ENCODE results near the gene POC1B.

The POC1B gene

DNA sequence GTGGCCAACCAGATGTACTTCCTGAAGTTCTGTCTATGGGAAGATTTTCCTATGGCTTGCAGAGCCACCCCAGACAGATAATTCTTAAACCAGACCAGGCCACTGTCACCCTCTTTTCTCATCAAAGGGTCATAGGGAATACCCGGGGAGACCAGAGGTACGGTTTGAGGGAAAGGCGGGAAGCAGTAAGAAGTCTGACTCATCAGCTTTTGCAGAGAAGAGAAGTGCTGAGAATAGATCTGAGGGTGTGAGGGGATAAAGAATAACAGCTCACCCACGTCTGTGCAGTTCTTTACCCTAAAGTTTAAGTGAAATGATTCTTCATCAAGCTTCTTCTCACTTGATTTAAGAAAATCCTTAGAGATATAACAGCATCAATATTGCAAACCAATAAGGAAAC is 21.3 kb upstream of the POC1B start:
- TF ChIP-seq, protein P1, sequence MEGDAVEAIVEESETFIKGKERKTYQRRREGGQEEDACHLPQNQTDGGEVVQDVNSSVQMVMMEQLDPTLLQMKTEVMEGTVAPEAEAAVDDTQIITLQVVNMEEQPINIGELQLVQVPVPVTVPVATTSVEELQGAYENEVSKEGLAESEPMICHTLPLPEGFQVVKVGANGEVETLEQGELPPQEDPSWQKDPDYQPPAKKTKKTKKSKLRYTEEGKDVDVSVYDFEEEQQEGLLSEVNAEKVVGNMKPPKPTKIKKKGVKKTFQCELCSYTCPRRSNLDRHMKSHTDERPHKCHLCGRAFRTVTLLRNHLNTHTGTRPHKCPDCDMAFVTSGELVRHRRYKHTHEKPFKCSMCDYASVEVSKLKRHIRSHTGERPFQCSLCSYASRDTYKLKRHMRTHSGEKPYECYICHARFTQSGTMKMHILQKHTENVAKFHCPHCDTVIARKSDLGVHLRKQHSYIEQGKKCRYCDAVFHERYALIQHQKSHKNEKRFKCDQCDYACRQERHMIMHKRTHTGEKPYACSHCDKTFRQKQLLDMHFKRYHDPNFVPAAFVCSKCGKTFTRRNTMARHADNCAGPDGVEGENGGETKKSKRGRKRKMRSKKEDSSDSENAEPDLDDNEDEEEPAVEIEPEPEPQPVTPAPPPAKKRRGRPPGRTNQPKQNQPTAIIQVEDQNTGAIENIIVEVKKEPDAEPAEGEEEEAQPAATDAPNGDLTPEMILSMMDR (IDR thresholded peaks at IDR 0.05; ENCODE audit: low read depth, low read length), result no peak
- no peak for DNase-seq (ENCODE audit: extremely low read depth, low read depth)

DNA sequence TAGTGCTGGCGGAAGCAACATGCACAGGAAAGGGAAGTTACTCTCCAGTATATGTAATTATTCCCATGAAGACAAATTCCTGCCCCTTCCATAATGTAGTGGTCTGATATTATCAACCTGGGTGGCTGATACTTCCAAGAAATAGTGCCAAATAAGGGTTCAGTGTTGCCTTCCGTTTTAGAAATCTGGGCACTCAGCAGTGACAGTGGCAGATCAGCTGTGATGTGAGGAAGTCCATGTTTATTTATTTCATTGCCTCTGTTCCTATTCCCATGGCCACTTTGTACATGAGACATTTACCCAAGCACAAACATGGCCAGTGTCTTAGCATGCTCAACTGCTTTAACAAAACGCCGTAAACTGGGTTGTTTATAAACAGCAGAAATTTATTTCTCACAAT is 20.3 kb upstream of the POC1B start:
- no peak for DNase-seq (ENCODE audit: extremely low read depth, low read depth)
- TF ChIP-seq, protein P1 (IDR thresholded peaks at IDR 0.05; ENCODE audit: low read depth, low read length), result no peak

DNA sequence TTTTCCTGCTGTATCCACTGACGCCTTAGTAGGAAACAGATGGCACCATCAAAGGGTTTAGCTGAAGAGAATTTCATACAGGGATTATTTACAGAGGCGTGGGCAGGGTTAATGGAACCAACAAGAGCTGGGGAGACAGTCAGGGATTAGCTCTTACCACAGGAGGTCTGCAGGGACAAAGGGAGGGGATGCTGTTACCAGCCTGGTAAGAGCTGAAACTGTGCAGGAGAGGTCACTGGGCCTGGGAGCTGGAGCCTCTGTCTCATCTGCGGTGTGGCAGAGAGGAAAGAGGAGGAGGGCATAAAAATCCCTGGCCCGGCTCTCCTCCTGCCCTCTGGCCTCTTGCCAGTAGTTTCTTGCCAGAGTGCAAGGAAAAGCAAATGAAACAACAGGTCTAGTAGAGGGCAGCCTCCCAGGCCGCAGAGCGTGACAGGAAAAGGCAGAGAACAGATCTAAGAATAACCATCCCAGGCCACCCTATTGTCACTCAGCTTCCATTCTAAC is 18.9 kb upstream of the POC1B start:
- TF ChIP-seq, protein P1 (IDR thresholded peaks at IDR 0.05; ENCODE audit: low read depth, low read length), result no peak
- no peak for DNase-seq (ENCODE audit: extremely low read depth, low read depth)

DNA sequence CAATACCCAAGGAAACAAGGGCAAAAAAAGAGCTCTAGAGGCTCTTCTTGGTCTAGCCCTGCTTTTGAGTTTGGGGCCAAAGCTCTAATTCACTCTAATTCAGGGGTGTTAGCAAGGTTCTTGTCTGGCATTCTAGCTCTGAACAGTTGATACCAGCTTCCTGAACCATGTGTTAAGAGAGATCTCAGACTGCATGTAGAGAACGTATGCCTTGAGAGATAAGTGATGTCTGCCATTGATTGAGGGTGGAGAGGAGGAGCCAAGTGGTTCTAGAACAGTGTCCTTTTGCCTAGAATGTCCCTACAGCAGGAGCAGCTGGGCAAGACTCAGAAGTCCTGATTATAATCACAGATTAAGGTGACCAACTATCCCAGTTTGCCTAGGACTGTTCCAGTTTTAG is 18.2 kb upstream of the POC1B start:
- TF ChIP-seq, protein P1 (IDR thresholded peaks at IDR 0.05; ENCODE audit: low read depth, low read length), result no peak
- DNase-seq (ENCODE audit: extremely low read depth, low read depth), result no peak

DNA sequence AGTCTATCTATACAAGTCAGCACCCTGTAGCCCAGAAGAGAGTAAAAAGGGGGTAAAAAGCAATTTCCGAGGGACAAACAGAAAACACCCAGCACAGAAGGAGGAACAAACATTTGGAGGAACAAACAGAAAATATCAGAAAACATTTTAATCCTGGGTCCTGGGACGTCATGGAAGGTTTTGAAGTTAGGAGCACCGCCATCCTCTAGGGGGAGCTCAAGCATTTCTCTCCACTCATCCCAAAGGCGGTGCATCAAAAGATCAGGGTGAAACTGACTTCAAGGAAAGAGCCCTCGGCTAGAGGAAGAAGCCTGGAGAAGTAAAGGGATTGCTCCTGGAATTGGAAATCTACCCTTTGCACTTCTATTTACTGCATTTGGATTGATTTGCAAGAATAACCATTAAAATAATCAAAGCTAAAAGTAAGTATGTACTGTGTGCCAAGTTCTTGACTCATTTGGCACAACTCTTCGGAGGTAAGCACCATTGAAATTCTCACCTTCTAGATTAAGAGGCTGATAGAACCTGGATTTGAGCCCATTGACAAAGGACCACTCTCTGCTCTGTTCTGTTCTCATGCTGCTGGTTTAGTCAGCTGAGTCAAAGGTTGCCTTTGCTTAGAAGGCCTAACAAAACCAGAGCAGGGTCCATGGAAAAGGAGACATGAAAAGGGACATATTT is 17.2 kb upstream of the POC1B start:
- DNase-seq (ENCODE audit: extremely low read depth, low read depth), result peak; percentile 63
- TF ChIP-seq, protein P1 (IDR thresholded peaks at IDR 0.05; ENCODE audit: low read depth, low read length), result peak; percentile 86

DNA sequence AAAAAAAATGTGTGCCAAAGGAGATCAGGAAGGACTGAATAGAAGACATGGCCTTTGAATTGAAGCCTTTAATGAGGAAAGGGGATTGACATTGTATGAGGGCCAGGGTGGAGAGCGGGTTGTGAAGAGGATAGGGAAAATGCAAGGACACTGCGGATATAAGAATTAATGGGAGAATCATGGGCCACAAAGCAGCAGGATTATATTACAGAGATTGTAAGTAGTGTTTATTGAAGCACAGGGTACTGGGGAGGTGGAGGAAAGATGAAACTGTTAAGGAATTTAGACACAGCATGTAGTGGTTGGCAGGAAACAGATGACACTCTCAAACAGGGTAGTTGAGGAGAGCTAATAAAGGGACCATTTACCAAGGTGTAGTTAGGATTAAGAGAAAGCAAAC is 16.4 kb upstream of the POC1B start:
- TF ChIP-seq, protein P1 (IDR thresholded peaks at IDR 0.05; ENCODE audit: low read depth, low read length), result no peak
- DNase-seq (ENCODE audit: extremely low read depth, low read depth), result no peak

DNA sequence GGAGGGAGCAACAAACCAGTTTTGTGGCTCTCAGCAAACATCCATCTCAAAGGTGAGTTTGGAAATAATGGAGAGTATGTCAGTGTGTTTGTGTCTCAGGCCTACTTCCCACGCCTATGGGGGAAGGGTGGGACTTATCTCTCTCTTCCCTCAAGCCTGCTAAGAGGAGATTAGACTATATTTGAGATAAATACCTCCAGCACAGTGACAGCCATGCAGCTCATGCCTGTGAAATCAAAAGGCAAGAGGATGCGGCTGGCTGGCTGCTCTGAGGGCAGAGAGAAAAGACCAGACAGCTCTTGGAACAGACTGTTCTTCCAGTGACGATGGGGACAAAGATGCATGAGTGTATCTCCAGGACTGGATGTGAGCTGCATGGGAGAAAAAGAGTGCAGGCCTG is 14.7 kb upstream of the POC1B start:
- no peak for DNase-seq (ENCODE audit: extremely low read depth, low read depth)

More for the DNA sequence above, 14.7 kb upstream of the POC1B start:
- TF ChIP-seq, protein P1 (IDR thresholded peaks at IDR 0.05; ENCODE audit: low read depth, low read length), result no peak
